SK-N-SH (cell line): ENCODE measurements around the gene TMEM221. TPM values are rescaled to one million over a fixed set of nuclear protein-coding genes. Genes with fewer than 3 reads are reported as not detected.

Source experiments
- CTCF ChIA-PET: fragments of 300-600, 350-600 bp; formaldehyde crosslinking; extraction: SDS; loops from one replicate; lab custom pipeline; 2021; lab: Yijun Ruan, JAX
- POLR2A ChIA-PET: fragments of 350-600 bp; sonication (Branson Sonifier 250); formaldehyde crosslinking; extraction: SDS; loops from one replicate; lab custom pipeline; 2020; ENCODE audit warnings: antibody characterized with exemption, inconsistent platforms; lab: Yijun Ruan, JAX
- DNase-seq: peaks from one replicate; pipeline ENCODE4 v3.0.0; 2012
- H2AFZ ChIP-seq: fragments of 200-600 bp; sonication (generic); 2 replicates; pipeline ENCODE4 v1.8.1; 2016; ENCODE audit warnings: antibody characterized with exemption, mild to moderate bottlenecking, low read depth
- H3F3A ChIP-seq: fragments of 200-600 bp; sonication (generic); replicated peaks from 2 replicates; pipeline ENCODE3; 2016; ENCODE audit warnings: antibody characterized with exemption, mild to moderate bottlenecking; ENCODE audit not compliant: insufficient read depth
- H3K27ac ChIP-seq, 2 experiments: fragments of 200-500 bp in 1 of 2; fragments of 200-600 bp in 1 of 2; sonication (Bioruptor generic) in 1 of 2; sonication (generic), shearing (Covaris generic) in 1 of 2; 2 replicates each; pipeline versions ENCODE4 v1.5.1 to v1.6.1; 2014 to 2016; ENCODE audit warnings: low read depth in 2 of 2, inconsistent platforms in 1 of 2, low read length in 1 of 2, mild to moderate bottlenecking in 1 of 2, mixed read lengths in 1 of 2
- H3K27me3 ChIP-seq: fragments of 200-600 bp; sonication (generic), shearing (Covaris generic); 2 replicates; pipeline ENCODE4 v1.6.1; 2016; ENCODE audit warnings: mixed run types; ENCODE audit not compliant: insufficient read depth
- H3K36me3 ChIP-seq, 2 experiments: fragments of 200-500 bp in 1 of 2; fragments of 200-600 bp in 1 of 2; sonication (Bioruptor generic) in 1 of 2; sonication (generic) in 1 of 2; replicated peaks in 1 of 2; 2 replicates each; pipeline versions ENCODE3 to v1.5.1; 2014 to 2016; ENCODE audit warnings: low read length in 1 of 2, mild to moderate bottlenecking in 1 of 2; ENCODE audit not compliant: insufficient read depth in 2 of 2, control insufficient read depth in 1 of 2
- H3K4me1 ChIP-seq, 2 experiments: fragments of 200-500 bp in 1 of 2; fragments of 200-600 bp in 1 of 2; sonication (Bioruptor generic) in 1 of 2; sonication (generic), shearing (Covaris generic) in 1 of 2; 2 replicates each; pipeline versions ENCODE4 v1.5.1 to v1.6.1; 2014 to 2016; ENCODE audit warnings: low read depth in 1 of 2, low read length in 1 of 2, mixed run types in 1 of 2; ENCODE audit not compliant: insufficient read depth in 2 of 2, control insufficient read depth in 1 of 2
- H3K4me2 ChIP-seq: fragments of 200-600 bp; sonication (generic), shearing (Covaris generic); 2 replicates; pipeline ENCODE4 v1.6.1; 2017; ENCODE audit warnings: mixed run types
- H3K4me3 ChIP-seq, 2 experiments: fragments of 200-500 bp in 1 of 2; fragments of 200-600 bp in 1 of 2; sonication (Bioruptor generic) in 1 of 2; sonication (generic), shearing (Covaris generic) in 1 of 2; 2 replicates each; pipeline versions ENCODE4 v1.5.1 to v1.8.1; 2014 to 2016; ENCODE audit warnings: low read depth in 2 of 2, inconsistent platforms in 1 of 2, low read length in 1 of 2, mild to moderate bottlenecking in 1 of 2, mixed read lengths in 1 of 2, moderate library complexity in 1 of 2
- H3K79me2 ChIP-seq: fragments of 200-600 bp; sonication (generic); 2 replicates; pipeline ENCODE4 v1.8.1; 2017; ENCODE audit warnings: mild to moderate bottlenecking; ENCODE audit not compliant: insufficient read depth
- H3K9ac ChIP-seq: fragments of 200-600 bp; sonication (generic); 2 replicates; pipeline ENCODE4 v1.6.1; 2017; ENCODE audit warnings: mixed run types
- H3K9me2 ChIP-seq: fragments of 200-600 bp; sonication (generic); 2 replicates; pipeline ENCODE4 v1.6.1; 2017; ENCODE audit warnings: mixed run types
- H3K9me3 ChIP-seq: fragments of 200-600 bp; sonication (generic); 2 replicates; pipeline ENCODE4 v1.6.1; 2017; ENCODE audit warnings: mixed run types, mild to moderate bottlenecking, moderate library complexity
- H4K20me1 ChIP-seq: fragments of 200-600 bp; sonication (generic); 2 replicates; pipeline ENCODE4 v1.6.1; 2017; ENCODE audit warnings: mild to moderate bottlenecking, mixed run types; ENCODE audit not compliant: insufficient read depth
- CHD2 ChIP-seq: fragments of 150-350 bp; IDR thresholded peaks from 2 replicates; pipeline ENCODE4 v1.6.1; 2018; ENCODE audit warnings: low read length; ENCODE audit not compliant: partially characterized antibody
- CTCF ChIP-seq: fragments of 200-600 bp; sonication (generic); IDR thresholded peaks from 2 replicates; pipeline ENCODE4 v1.6.1; 2017; ENCODE audit warnings: antibody characterized with exemption, mild to moderate bottlenecking, moderate library complexity
- FOXJ3 ChIP-seq: sonication (generic); formaldehyde crosslinking; IDR thresholded peaks from 2 replicates; pipeline ENCODE4 v1.5.1; 2020; ENCODE audit warnings: mild to moderate bottlenecking, missing genetic modification reagents
- GABPA ChIP-seq: IDR thresholded peaks from 2 replicates; pipeline ENCODE4 v1.4.0; 2012; ENCODE audit warnings: low read depth, mild to moderate bottlenecking
- MXI1 ChIP-seq: IDR thresholded peaks from 2 replicates; pipeline ENCODE4 v1.6.1; 2012; ENCODE audit warnings: mild to moderate bottlenecking, low read depth, low read length, improper control_type of control experiment
- NRF1 ChIP-seq: IDR thresholded peaks from 2 replicates; pipeline ENCODE4 v1.6.1; 2012; ENCODE audit warnings: low read depth, mild to moderate bottlenecking, low read length
- RAD21 ChIP-seq: IDR thresholded peaks from 2 replicates; pipeline ENCODE4 v1.6.1; 2012; ENCODE audit warnings: mild to moderate bottlenecking, low read length
- SMC3 ChIP-seq: IDR thresholded peaks from 2 replicates; pipeline ENCODE4 v1.6.1; 2012; ENCODE audit warnings: low read depth, low read length, improper control_type of control experiment
- USF1 ChIP-seq: IDR thresholded peaks from 2 replicates; pipeline ENCODE4 v1.4.0; 2012; ENCODE audit warnings: low read depth, borderline replicate concordance
- WGBS: methylation state at CpG from one replicate; pipeline ENCODE4 v1.1.6; 2017; ENCODE audit warnings: low lambda C conversion rate; 5-methylcytosine and 5-hydroxymethylcytosine counted together
- polyA plus RNA-seq, 3 experiments: library from polyadenylated mRNA; depleted of rRNA; stranded (reverse); fragments of >200 nt; gene quantifications; 2 replicates each; pipeline ENCODE4 v1.2.3, GENCODE V29; 2012
- TF ChIP-seq, protein P1 (sequence below): IDR thresholded peaks from 2 replicates; pipeline ENCODE4 v1.4.0; 2012; ENCODE audit warnings: low read depth
- TF ChIP-seq, protein P2 (sequence below): IDR thresholded peaks from 2 replicates; pipeline ENCODE4; 2012

Gene TMEM221
- polyA plus RNA-seq, 1 of the 3 experiments (the other 2 are of a cell fraction) = 0.62 TPM

DNA sequence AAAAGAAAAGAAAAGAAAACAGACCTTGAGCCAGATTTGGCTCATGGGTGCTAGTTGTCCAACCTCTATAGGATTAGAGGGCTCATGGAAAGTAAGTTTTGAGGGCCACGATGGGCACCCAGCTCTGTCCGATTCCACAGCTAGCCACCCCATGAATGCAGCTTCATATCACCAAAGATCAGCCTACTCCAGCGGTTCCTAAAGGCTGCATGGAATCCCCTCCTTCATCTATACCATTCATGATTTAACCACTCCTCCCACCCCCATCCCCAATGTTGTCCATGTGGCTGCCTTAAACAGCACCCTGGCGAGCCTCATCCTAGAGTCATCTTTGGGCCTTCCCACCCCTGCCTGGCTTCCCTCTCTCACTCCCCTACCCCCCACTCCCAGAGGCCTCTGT is 26.5 kb downstream of the TMEM221 start:
- CTCF ChIA-PET = interaction anchor here (0.9 to 1.2 kb wide), 2 partner anchors 23 to 27 kb away, joined by 3 read pairs; no protein-coding TSS in a partner anchor

DNA sequence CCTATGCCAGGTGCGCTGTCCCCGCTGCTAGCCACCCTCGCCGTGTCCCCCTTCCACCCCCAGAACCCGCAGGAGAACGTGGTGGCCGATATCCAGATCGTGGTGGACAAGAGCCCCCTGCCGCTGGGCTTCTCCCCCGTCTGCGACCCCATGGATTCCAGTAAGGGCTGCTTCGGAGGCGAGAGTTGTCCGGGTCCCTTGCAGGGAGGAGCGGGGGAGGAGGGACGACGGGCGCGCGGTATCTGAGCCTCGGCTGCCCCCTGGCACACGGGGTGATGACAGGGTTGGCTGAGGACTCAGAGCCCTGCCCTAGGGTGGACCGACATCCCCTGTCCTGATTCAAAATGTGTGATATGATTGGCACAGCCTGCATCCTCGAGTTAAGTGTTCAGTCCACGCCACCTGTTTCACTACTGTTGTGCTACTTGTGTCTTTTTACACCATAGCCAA is 28.0 kb downstream of the TMEM221 start:
- 16% methylated on average over 5 of the region's 25 CpGs for WGBS
- Histone ChIP-seq H3F3A (peaks cover 7% of the 10 kb centered on the region), H3K9me3 (no peaks in the 10 kb centered on the region), H3K4me1 (peaks cover 0 to 8% of the 10 kb centered on the region in 2 experiments; a peak in 1 of 4 replicates), H4K20me1 (no peaks in the 10 kb centered on the region), H3K79me2 (no peaks in the 10 kb centered on the region), H3K27ac (peak overlapping the region; percentile 15 to 60; a peak in 3 of 4 replicates), H3K9me2 (no peaks in the 10 kb centered on the region), H3K4me2 (peak overlapping the region; percentile 89), H3K9ac (peak overlapping the region; percentile 63), H3K36me3 (peaks cover 3 to 7% of the 10 kb centered on the region in 2 experiments), H3K4me3 (peak overlapping the region; percentile 75 to 78), H2AFZ (peak overlapping the region; percentile 97), H3K27me3 (no peaks in the 10 kb centered on the region)
- ChIA-PET POLR2A (no interaction called here), CTCF (interaction anchor here (1.3 to 2.9 kb wide), 3 partner anchors 8 to 45 kb away, joined by 6 to 11 read pairs (median 6); no protein-coding TSS in a partner anchor)
- DNase-seq = peak; percentile 85
- peak; percentile 41; the same call in 1 of the 2 replicates for TF ChIP-seq SMC3
- peak; percentile 50 for TF ChIP-seq RAD21
- TF ChIP-seq USF1 = no peak
- 0 out of 2 replicates have a peak, but pooled peaks have one; percentile 21 for TF ChIP-seq CTCF
- TF ChIP-seq, protein P1, sequence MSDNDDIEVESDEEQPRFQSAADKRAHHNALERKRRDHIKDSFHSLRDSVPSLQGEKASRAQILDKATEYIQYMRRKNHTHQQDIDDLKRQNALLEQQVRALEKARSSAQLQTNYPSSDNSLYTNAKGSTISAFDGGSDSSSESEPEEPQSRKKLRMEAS = 0 out of 2 replicates have a peak, but pooled peaks have one; percentile 23

More for the DNA sequence above, 26.5 kb downstream of the TMEM221 start:
- H3K36me3 ChIP-seq = peaks cover 3 to 7% of the 10 kb centered on the region in 2 experiments
- H3K79me2 ChIP-seq = no peaks in the 10 kb centered on the region
- no peaks in the 10 kb centered on the region for H4K20me1 ChIP-seq
- H3K9me3 ChIP-seq = no peaks in the 10 kb centered on the region
- peaks cover 0 to 8% of the 10 kb centered on the region in 2 experiments; a peak in 1 of 4 replicates for H3K4me1 ChIP-seq
- H3F3A ChIP-seq = peaks cover 11% of the 10 kb centered on the region
- no peak for DNase-seq
- no peaks in the 10 kb centered on the region for H3K9me2 ChIP-seq
- TF ChIP-seq, protein P1 = no peak
- TF ChIP-seq GABPA = no peak
- TF ChIP-seq, protein P2, sequence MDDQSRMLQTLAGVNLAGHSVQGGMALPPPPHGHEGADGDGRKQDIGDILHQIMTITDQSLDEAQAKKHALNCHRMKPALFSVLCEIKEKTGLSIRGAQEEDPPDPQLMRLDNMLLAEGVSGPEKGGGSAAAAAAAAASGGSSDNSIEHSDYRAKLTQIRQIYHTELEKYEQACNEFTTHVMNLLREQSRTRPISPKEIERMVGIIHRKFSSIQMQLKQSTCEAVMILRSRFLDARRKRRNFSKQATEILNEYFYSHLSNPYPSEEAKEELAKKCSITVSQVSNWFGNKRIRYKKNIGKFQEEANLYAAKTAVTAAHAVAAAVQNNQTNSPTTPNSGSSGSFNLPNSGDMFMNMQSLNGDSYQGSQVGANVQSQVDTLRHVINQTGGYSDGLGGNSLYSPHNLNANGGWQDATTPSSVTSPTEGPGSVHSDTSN = no peak
- no peak for TF ChIP-seq MXI1
- TF ChIP-seq NRF1 = no peak
- no peak for TF ChIP-seq CHD2
- TF ChIP-seq FOXJ3 (CRISPR knock-in tag) = no peak
- TF ChIP-seq, all 33 proteins: peak for 0
- 91% methylated on average over 4 of the region's 4 CpGs for WGBS
- H3K27ac ChIP-seq = no peak overlapping the region
- no peak overlapping the region for H2AFZ ChIP-seq
- H3K27me3 ChIP-seq = no peaks in the 10 kb centered on the region
- H3K9ac ChIP-seq = no peak overlapping the region
- no peak overlapping the region for H3K4me3 ChIP-seq
- POLR2A ChIA-PET = no interaction called here
- H3K4me2 ChIP-seq = no peak overlapping the region
